GM13976 (cell line): Measurements from ENCODE around the gene VWA7.

Experiments used
- DNase-seq: peaks from one replicate; pipeline ENCODE4 v3.0.0; 2012; ENCODE audit warnings: low spot score
- in situ Hi-C: fragments of 300-500 bp; cut with MboI; formaldehyde crosslinking; loops from one replicate; pipeline ENCODE4 v1.12.0; 2022; ENCODE audit warnings: low sequenced_read_pairs, mixed read lengths, inconsistent platforms; ENCODE audit not compliant: unreplicated experiment
- TF ChIP-seq, protein P1 (sequence below): IDR thresholded peaks from 2 replicates; pipeline ENCODE4 v1.5.1; 2012; ENCODE audit warnings: borderline replicate concordance, mild to moderate bottlenecking; ENCODE audit not compliant: insufficient read depth; ENCODE audit errors: extremely low read depth, missing control alignments, control extremely low read depth

The VWA7 gene

DNA sequence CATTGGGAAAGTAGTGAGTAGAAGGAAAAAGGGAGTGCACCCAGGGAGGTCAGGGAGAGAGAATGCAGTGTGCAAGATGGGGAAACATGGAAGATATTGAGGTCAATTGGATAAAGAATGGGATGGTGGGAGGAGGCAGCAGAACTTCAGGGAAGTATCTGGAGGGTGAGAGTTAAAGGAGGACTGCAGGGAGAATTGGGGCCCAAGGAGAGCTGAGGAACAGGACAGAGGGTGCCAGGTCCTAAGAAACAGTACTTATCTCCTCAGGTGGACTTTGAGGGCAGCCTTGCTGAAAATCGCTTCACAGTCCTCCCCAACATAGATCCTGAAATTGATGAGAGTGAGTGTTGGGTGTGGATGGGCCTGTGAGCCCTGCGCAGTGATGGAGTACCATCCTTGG, 18.8 kb downstream of the VWA7 start:
- in situ Hi-C loops: no loop called here
- no peak for DNase-seq
- TF ChIP-seq, protein P1, sequence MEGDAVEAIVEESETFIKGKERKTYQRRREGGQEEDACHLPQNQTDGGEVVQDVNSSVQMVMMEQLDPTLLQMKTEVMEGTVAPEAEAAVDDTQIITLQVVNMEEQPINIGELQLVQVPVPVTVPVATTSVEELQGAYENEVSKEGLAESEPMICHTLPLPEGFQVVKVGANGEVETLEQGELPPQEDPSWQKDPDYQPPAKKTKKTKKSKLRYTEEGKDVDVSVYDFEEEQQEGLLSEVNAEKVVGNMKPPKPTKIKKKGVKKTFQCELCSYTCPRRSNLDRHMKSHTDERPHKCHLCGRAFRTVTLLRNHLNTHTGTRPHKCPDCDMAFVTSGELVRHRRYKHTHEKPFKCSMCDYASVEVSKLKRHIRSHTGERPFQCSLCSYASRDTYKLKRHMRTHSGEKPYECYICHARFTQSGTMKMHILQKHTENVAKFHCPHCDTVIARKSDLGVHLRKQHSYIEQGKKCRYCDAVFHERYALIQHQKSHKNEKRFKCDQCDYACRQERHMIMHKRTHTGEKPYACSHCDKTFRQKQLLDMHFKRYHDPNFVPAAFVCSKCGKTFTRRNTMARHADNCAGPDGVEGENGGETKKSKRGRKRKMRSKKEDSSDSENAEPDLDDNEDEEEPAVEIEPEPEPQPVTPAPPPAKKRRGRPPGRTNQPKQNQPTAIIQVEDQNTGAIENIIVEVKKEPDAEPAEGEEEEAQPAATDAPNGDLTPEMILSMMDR: no peak

DNA sequence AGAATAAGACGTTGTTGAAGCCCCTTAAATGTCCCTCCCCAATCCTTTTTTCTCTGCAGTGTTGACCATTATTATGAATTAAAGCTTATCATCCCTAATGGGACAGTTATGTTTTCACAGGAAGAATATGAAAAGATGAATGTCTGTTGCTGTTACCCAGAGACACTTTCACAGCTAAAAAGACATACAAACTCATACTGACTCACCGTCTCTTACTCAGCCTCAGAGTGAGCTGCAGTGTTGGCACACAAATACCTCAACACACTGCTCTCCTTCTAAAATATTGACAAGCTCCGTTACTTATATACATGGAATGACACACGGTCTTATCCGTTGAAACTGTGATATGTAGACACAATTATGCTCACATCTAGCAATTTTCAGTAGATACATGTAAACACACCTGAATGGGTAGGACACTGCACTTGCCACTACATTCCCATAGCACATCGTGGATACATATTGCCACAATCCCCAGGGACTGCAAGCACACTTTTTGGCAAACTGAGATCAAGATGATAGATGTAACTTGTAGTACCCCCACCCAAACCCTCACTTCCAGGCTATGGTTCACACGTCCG, 24.3 kb downstream of the VWA7 start:
- TF ChIP-seq, protein P1: no peak
- in situ Hi-C loops: no loop called here
- DNase-seq: no peak

DNA sequence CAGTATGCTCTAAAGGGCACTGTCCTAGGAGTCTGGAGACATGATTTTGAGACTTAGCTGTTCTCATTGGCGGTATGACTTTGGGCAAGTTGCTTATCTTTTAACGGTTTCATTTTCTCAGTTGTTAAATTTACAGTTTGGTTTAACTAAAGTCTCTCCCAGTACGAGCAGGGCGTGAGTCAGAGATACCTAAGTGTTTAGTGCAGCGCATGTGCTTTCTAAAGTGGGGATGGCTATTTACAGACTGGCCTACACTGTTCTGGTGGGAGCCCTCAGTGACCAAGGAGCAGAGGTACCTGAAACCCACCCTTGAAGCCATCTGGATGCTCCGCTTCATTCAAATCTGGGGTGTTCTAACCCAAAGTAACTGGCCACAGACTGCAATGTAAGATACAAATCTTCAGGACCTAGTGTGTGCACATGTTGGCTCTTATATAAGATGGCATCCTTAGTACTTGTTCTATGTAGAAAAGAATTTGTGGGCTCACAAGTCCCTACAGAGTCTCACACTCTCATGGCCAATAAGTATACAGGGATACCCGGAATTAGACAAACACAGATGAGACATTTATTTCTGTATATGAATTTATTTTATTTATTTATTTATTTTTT, 26.6 kb downstream of the VWA7 start:
- TF ChIP-seq, protein P1: no peak
- in situ Hi-C loops: no loop called here
- no peak for DNase-seq

DNA sequence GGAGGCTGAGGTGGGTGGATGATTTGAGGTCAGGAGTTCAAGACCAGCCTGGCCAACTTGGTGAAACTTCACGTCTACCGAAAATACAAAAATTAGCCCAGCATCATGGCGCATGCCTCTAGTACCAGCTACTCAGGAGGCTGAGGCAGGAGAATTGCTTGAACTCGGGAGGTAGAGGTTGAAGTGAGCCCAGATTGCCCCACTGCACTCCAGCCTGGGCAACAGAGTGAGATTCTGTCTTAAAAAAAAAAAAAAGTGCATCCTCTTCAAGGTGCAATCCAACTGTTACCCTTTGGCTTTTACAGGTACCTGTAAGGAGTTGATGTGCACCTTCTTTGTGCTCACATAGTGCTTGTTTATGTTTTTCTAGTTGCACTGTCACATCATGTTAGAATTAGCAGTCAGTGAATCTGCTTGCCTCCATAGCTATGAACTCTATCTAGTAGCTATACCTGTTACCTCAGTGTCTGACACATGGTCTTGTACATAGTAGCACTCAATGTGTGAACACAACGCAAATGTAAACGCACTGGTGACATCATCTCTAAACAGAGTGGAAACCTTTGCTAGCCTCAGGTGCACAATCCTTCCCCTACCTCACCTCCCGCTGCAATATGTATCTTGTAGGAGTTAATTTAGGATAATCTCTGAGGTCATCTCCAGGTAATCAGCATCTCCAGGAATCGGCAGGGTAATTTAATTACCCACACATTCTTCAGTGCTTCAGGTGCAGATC, 27.7 kb downstream of the VWA7 start:
- TF ChIP-seq, protein P1: no peak
- DNase-seq: no peak
- in situ Hi-C loops: no loop called here

DNA sequence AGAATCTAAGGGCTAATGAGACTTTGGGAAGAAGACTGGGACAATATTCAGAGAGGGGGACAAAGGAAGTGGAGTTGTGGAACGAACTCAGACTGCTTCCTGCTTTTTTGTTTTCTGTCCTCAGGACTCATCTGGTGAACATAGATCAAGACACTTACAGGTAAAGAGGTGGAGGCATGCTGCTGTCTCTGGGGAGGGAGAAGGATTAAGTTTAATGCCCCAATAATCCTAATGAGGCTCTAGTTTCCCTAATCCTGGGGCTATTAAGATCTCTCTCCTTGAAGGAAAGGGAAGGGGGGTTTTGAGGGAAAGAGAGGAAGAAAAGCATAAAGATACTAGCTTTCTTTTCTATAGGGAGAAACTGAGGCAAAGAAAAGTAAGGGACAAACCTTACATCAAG, 32.7 kb downstream of the VWA7 start:
- in situ Hi-C loops: no loop called here
- TF ChIP-seq, protein P1: no peak
- no peak for DNase-seq

DNA sequence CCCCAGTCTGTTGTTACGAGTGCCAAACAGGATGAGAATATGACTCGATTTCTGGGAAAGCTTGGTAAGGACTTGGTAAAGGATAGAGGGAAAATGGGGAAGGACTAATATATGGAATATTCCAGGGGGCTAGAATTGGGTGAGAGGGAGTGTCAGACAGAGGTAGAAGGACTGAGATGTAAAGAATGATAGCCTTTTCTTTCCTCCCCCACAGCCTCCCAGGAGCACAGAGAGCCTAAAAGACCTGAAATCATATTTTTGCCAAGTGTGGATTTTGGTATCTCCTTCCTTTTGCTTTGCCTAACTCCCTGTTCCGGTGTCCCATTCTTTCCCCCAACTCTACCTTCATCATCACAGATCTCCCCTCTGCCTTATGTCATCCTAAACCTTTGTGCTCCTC, 34.2 kb downstream of the VWA7 start:
- DNase-seq: no peak
- TF ChIP-seq, protein P1: no peak
- in situ Hi-C loops: no loop called here
